ENCODE measurements around the gene GYPA. TPM values are rescaled to one million over a fixed set of nuclear protein-coding genes. Genes with fewer than 3 reads are reported as not detected.
"Not testable (repeated sequence)": the region's sequence is repeated elsewhere in the genome, so short reads cannot be mapped to it uniquely, and the experiment has no call there.

The GYPA gene
- total RNA-seq, 2 experiments from 2014 or later, result not detected

DNA sequence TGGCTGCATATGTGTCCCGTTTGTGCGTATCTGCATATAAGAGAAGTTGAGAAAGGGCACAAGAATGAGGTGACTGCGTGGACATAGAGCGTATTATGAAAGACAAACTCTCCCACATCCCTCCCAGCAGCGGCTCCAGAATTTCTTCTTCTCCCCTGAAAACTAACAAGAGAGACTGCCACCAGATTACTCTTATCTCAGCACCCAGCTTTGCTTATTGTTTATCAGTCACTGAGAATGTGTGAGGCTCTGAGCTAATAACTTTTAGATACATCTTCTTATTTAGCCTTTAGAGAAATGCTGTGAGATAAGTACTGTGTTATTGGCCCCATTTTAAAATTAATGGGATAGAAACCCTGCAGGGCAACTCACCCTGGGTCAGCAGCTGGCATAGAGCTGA is 20.8 kb downstream of the GYPA start:
- CTCF ChIA-PET, POLR2A ChIA-PET: not testable (repeated sequence)

DNA sequence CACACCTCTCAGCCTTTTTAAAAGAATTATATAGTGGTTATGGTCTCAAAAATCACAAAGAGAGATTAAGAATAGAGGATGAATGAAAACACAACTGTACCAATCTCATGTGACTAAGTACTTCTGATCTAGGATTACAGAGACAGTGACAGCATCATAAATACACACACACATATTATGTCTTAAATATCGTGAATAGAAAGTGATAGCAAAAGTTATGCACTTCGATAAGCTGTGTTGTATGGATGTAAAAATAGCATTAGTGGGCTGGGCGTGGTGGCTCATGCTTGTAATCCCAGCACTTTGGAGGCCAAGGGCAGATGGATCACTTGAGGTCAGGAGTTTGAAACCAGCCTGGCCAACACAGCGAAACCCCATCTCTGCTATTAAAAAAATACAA is 25.0 kb downstream of the GYPA start:
- Mint-ChIP-seq H3K27ac (no peak overlapping the region), H3K27me3 (peaks cover 16% of the 10 kb centered on the region), H3K9me3 (no peaks in the 10 kb centered on the region), H3K4me3 (no peak overlapping the region), H3K36me3 (ENCODE audit: low read depth) (no peaks in the 10 kb centered on the region), H3K4me1 (no peaks in the 10 kb centered on the region)
- no peak for DNase-seq
- POLR2A ChIA-PET, result no interaction called here
- CTCF ChIA-PET, result no interaction called here

More for the DNA sequence above, 20.8 kb downstream of the GYPA start:
- not testable (repeated sequence) for DNase-seq; H3K27ac Mint-ChIP-seq; H3K4me1 Mint-ChIP-seq; H3K9me3 Mint-ChIP-seq; H3K4me3 Mint-ChIP-seq; H3K27me3 Mint-ChIP-seq; H3K36me3 Mint-ChIP-seq (ENCODE audit: low read depth)

DNA sequence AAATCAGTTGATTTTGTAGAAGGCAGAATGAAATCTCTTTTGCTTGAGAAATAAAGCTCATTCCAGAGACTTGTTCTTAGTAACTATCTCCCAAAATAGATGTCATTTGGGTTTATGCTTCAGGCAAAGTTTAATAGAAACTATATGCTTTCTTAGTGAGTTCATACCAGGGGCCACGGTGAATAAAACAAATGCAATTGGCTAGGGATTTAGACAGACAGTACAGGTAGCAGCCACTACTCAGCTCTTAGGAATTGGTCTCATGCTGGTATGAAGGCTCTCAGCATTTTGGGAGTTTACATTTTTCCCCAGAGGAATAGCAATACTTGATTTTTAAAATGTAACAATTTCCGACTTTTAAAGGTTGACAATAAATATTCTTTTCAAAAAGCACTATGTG is 27.0 kb downstream of the GYPA start:
- POLR2A ChIA-PET, result no interaction called here
- H3K9me3 Mint-ChIP-seq, result no peaks in the 10 kb centered on the region
- H3K4me3 Mint-ChIP-seq, result no peak overlapping the region
- CTCF ChIA-PET, result no interaction called here
- H3K27ac Mint-ChIP-seq, result no peak overlapping the region
- H3K36me3 Mint-ChIP-seq (ENCODE audit: low read depth), result no peaks in the 10 kb centered on the region
- H3K4me1 Mint-ChIP-seq, result no peaks in the 10 kb centered on the region
- no peak for DNase-seq
- H3K27me3 Mint-ChIP-seq, result peaks cover 14% of the 10 kb centered on the region

DNA sequence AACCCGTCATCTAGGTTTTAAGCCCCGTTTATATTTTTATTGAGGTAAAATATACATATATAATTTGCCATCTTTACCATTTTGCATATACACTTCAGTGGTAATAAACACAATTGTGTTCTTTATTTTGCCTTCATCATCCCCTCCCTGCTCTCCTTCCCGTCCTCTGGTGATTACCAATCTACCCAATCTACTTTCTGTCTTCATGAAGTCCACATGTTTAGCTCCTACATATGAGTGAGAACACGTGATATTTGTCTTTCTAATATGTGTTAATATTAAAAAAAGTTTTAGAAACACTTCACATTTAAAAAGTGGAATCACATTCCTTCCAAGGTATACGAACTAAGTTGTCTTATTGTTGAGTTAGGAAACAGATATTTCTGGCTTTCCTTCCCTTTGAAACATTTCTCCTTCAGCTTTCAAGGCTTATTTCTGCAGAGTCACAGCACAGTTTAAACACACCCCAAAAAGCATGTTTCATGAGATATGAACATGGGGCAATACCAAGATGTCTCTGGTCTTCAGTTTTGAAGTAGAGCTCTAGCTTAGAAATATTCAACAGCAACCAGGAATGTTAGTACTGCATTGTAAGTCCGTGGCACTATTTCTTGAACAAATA is 35.9 kb downstream of the GYPA start:
- no peaks in the 10 kb centered on the region for H3K9me3 Mint-ChIP-seq
- no peaks in the 10 kb centered on the region for H3K4me1 Mint-ChIP-seq
- CTCF ChIA-PET, result no interaction called here
- no peak overlapping the region for H3K4me3 Mint-ChIP-seq
- POLR2A ChIA-PET, result no interaction called here
- no peak overlapping the region for H3K27ac Mint-ChIP-seq
- no peaks in the 10 kb centered on the region for H3K36me3 Mint-ChIP-seq (ENCODE audit: low read depth)
- no peak for DNase-seq
- peaks cover 1% of the 10 kb centered on the region for H3K27me3 Mint-ChIP-seq

DNA sequence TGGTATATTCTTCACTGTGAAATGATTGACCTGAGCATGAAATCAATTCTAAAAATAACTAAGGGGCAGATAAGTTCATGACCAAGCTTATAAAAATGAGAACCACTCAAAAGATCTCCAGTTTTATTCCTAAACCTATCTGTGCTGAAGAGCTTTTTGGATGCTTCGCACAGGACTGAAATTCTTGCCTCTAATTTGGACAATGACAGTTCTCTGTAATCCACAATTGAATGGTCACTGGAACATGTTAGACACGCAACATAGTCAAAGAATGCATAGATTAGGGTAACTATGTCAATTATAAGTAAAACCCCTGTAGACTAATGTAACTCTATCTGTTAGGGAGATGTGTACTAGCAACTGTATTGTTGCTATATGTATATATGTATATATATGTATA is 42.7 kb downstream of the GYPA start:
- H3K27ac Mint-ChIP-seq; H3K36me3 Mint-ChIP-seq (ENCODE audit: low read depth); DNase-seq; H3K9me3 Mint-ChIP-seq; H3K4me1 Mint-ChIP-seq; H3K27me3 Mint-ChIP-seq; H3K4me3 Mint-ChIP-seq; POLR2A ChIA-PET; CTCF ChIA-PET: not testable (repeated sequence)

DNA sequence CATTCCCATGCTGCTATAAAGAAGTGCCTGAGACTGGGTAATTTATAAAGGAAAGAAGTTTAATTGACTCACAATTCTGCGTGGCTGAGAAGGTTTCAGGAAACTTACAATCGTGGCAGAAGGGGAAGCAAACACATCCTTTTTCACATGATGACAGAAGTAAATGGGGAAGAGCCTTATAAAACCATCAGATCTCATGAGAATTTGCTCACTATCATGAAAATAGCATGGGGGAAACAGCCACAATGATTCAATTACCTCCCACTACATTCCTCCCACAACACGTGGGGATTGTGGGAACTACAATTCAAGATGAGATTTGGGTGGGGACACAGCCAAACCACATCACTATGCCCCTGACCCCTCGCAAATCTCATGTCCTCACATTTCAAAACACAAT is 46.5 kb downstream of the GYPA start:
- POLR2A ChIA-PET; H3K4me1 Mint-ChIP-seq; H3K27ac Mint-ChIP-seq; H3K4me3 Mint-ChIP-seq; DNase-seq; CTCF ChIA-PET; H3K9me3 Mint-ChIP-seq; H3K27me3 Mint-ChIP-seq; H3K36me3 Mint-ChIP-seq (ENCODE audit: low read depth): not testable (repeated sequence)

DNA sequence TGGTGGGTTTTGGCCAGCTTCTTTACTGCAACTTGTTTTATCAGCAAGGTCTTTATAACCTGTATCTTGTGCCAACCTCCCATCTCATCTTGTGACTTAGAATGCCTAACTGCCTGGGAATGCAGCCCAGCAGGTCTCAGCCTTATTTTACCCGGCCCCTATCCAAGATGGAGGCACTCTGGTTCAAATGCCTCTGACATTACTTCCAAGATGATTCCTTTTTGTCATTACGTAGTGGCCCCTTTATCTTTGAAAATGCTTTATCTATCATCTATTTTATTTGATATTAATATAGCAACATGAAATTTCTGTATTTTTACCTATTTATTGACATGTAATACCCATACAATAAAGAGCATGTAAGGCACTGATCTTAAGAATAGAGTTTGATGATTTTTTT is 49.3 kb downstream of the GYPA start:
- DNase-seq; H3K4me3 Mint-ChIP-seq; CTCF ChIA-PET; H3K27me3 Mint-ChIP-seq; POLR2A ChIA-PET; H3K4me1 Mint-ChIP-seq; H3K36me3 Mint-ChIP-seq (ENCODE audit: low read depth); H3K27ac Mint-ChIP-seq; H3K9me3 Mint-ChIP-seq: not testable (repeated sequence)

DNA sequence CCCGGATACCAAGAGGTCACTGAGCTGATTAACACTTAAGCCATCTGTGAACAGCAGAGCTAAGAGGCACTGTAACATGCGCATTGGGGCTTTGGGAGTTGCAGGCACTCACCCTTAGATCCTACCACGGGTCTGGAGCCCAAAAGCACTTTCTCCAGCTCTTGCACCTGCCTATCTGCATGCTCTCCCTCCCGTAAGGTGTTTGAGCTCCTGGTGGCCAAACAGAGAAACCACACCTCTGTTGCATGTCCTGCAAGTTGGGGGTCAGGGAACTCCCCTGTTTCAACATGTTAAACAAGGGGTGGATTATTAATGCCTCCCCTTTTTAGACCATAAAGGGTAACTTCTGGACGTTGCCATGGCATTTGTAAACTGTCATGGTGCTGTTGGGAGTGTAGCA is 49.8 kb downstream of the GYPA start:
- Mint-ChIP-seq H3K4me1 (no peaks in the 10 kb centered on the region), H3K27me3 (no peaks in the 10 kb centered on the region), H3K4me3 (no peak overlapping the region), H3K36me3 (ENCODE audit: low read depth) (no peaks in the 10 kb centered on the region), H3K9me3 (no peaks in the 10 kb centered on the region), H3K27ac (no peak overlapping the region)
- CTCF ChIA-PET, result no interaction called here
- no peak for DNase-seq
- POLR2A ChIA-PET, result no interaction called here

DNA sequence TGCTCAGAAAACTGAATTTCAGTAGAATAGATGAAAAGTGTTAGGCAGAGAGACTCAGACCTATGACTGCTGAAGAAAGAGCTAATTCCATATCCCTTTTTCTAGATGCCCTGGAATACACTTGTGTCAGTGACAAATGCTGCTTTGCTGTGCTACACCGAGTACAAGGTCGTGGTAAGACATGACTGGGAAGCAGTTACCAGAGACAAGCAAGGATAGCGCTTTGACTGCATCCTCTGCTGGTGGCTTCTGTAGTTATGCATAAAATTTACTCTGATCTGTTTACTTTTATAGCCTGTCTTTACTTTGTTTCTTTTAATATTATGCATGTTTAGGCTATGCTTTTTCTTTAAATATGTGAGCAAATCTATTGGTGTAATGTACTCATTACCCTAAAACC is 58.5 kb downstream of the GYPA start:
- H3K27me3 Mint-ChIP-seq; DNase-seq; POLR2A ChIA-PET; H3K27ac Mint-ChIP-seq; H3K4me1 Mint-ChIP-seq; H3K9me3 Mint-ChIP-seq; H3K36me3 Mint-ChIP-seq (ENCODE audit: low read depth); CTCF ChIA-PET; H3K4me3 Mint-ChIP-seq: not testable (repeated sequence)

DNA sequence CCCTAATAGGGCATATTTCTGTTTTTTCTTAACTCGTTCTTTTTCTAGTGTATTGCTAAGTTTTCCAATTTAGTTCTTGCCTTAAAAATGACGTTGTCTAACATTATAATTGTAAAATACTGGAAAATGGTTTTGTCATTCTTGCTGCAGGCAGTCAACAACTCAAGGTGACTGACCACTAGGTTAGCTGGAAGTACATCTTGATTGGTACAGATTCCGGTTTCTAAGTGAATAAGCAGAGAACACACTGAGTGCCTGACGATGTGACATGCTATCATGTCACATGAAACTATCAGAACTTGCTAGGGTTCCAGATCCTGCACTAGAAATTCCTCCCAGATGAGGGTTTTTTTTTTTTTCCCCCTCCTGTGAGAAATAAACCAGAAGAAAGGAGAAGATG is 60.4 kb downstream of the GYPA start:
- CTCF ChIA-PET; H3K36me3 Mint-ChIP-seq (ENCODE audit: low read depth); H3K4me1 Mint-ChIP-seq; H3K27ac Mint-ChIP-seq; POLR2A ChIA-PET; H3K27me3 Mint-ChIP-seq; H3K4me3 Mint-ChIP-seq; DNase-seq; H3K9me3 Mint-ChIP-seq: not testable (repeated sequence)

DNA sequence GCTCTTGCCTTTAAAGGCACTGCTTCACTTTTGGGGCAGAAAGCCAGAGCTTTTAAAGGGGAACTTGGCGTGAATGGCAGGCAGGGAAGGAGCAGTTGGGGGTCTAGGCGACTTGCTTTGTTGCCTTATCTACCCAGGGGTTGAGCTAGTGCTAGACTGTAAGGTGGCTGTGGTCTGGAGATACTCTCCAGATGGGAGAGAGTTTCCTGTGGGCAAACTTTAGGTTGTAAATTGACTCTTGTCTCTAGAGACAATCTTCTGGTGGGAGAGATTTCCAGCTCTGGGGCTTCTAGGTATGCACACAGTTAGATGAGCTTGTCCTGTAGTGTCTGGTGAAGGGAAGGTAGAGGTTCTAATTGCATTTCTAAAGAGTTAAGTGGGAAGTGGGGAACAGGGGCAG is 61.8 kb downstream of the GYPA start:
- H3K4me1 Mint-ChIP-seq; H3K9me3 Mint-ChIP-seq; H3K27me3 Mint-ChIP-seq; POLR2A ChIA-PET; H3K4me3 Mint-ChIP-seq; CTCF ChIA-PET; DNase-seq; H3K36me3 Mint-ChIP-seq (ENCODE audit: low read depth); H3K27ac Mint-ChIP-seq: not testable (repeated sequence)

DNA sequence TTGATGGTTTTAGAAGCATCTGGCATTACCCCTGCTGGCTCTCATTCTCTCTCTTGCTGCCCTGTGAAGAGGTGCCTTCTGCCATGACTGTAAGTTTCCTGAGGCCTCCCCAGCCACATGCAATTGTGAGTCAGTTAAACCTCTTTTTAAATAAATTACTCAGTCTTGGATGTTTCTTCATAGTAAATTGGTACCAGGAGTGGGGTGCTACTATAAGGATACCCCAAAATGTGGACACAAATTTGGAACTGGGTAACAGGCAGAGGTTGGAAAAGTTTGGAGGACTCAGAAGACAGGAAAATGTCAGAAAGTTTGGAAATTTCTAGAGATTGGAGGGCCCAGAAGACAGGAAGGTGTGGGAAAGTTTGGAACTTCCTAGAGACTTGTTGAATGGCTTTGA is 79.0 kb downstream of the GYPA start:
- POLR2A ChIA-PET; CTCF ChIA-PET; H3K4me1 Mint-ChIP-seq; H3K36me3 Mint-ChIP-seq (ENCODE audit: low read depth); H3K27ac Mint-ChIP-seq; DNase-seq; H3K27me3 Mint-ChIP-seq; H3K4me3 Mint-ChIP-seq; H3K9me3 Mint-ChIP-seq: not testable (repeated sequence)

DNA sequence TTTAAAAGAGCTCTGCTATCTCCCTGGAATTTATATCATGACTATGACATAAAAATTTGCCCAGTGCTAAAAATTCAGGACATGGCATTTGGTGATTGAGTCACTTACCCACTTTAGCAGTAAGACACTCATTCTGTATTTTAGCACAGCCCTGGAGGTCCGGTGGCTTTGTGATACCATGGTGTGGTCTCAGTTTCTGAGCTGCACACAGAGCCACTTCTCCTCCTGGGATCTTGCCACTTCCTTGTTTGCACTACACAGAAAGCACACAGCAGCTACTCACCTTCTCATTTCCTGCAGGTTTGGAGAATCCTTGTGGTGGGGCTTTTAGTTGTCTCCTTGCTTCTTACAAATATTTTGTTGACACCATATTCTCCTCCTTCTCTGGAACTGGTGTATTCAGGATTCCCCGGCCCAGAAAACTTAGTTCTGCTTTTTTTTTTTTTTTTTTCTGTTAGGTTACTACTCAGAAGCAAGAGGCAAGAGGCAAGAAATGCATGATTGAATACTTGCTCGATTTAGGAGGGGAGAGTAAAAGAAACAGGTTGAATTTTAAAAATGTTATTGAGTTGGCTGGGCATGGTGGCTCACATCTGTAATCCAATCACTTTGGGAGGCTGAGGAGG is 80.2 kb downstream of the GYPA start:
- H3K27me3 Mint-ChIP-seq; H3K36me3 Mint-ChIP-seq (ENCODE audit: low read depth); H3K27ac Mint-ChIP-seq; H3K4me1 Mint-ChIP-seq; POLR2A ChIA-PET; CTCF ChIA-PET; H3K9me3 Mint-ChIP-seq; H3K4me3 Mint-ChIP-seq; DNase-seq: not testable (repeated sequence)
